ENCODE measurements around the gene ERI3.
A peak's percentile ranks its signal among the peaks of the same experiment; 100 is the strongest.

The ERI3 gene

DNA sequence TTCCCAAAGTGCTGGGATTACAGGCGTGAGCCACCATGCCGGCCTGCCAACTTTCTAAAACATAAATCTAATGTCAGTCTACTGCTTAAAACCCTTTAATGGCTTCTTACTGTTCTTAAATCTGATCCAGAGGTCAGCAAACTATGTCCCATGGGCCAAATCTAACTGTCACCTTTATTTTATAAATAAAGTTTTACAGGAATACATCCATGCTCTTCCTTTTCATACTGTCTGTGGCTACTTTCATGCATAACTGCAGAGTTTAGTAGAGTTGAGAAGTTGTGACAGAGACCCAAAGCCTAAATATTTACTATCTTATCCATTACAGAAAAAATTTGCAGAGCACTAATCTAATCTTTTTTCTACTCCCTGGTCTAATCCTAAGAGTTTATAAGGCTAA, 3.8 kb downstream of the ERI3 start:
- TF ChIP-seq, protein P1, sequence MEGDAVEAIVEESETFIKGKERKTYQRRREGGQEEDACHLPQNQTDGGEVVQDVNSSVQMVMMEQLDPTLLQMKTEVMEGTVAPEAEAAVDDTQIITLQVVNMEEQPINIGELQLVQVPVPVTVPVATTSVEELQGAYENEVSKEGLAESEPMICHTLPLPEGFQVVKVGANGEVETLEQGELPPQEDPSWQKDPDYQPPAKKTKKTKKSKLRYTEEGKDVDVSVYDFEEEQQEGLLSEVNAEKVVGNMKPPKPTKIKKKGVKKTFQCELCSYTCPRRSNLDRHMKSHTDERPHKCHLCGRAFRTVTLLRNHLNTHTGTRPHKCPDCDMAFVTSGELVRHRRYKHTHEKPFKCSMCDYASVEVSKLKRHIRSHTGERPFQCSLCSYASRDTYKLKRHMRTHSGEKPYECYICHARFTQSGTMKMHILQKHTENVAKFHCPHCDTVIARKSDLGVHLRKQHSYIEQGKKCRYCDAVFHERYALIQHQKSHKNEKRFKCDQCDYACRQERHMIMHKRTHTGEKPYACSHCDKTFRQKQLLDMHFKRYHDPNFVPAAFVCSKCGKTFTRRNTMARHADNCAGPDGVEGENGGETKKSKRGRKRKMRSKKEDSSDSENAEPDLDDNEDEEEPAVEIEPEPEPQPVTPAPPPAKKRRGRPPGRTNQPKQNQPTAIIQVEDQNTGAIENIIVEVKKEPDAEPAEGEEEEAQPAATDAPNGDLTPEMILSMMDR (IDR thresholded peaks at IDR 0.05; ENCODE audit: insufficient read depth, low read depth, low read length, missing control alignments), result no peak
- no peak for DNase-seq (ENCODE audit: low read depth)
- H3K4me3 ChIP-seq (ENCODE audit: low read length), result no peak overlapping the region

DNA sequence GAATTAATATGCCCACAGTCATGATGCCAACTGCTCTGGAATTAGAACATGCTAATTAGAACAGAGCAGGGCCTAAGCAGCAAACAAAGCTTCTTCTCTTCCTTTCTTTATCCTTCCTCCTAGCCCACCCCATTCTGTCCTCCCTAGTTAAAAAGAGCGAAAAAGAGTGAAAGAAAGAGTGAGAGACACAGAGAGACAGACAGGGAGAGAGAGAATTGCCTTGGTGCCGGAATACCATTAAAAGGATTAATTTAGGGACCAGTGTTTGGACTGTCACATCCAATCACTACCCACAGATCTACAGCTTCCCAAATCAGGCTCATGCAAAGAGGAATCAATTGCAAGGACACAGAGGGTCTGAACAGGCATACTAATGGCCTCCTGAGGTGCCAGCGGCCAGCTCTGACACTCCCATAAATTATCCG, 7.0 kb downstream of the ERI3 start:
- DNase-seq (ENCODE audit: low read depth), result no peak
- TF ChIP-seq, protein P1 (IDR thresholded peaks at IDR 0.05; ENCODE audit: insufficient read depth, low read depth, low read length, missing control alignments), result no peak
- no peak overlapping the region for H3K4me3 ChIP-seq (ENCODE audit: low read length)

DNA sequence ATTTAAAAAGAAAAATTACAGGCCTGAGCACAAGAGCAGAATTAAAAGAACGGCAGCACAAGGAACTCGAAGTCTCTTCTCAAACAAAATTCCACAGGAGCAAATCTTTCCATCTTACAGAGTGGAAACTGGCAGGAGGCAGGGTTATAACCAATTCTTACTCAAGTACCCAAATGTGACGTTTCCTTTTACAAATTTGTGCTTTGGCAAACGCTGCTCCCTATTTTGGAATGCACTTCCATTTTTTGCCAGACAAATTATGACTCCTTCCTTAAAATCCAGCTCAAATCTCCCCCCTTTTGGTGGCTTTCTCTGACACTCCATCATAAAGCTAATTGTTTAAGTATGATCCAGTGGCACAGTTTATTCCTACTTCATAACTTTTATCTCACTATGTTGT, 7.8 kb downstream of the ERI3 start:
- H3K4me3 ChIP-seq (ENCODE audit: low read length), result no peak overlapping the region
- DNase-seq (ENCODE audit: low read depth), result no peak
- TF ChIP-seq, protein P1 (IDR thresholded peaks at IDR 0.05; ENCODE audit: insufficient read depth, low read depth, low read length, missing control alignments), result no peak

DNA sequence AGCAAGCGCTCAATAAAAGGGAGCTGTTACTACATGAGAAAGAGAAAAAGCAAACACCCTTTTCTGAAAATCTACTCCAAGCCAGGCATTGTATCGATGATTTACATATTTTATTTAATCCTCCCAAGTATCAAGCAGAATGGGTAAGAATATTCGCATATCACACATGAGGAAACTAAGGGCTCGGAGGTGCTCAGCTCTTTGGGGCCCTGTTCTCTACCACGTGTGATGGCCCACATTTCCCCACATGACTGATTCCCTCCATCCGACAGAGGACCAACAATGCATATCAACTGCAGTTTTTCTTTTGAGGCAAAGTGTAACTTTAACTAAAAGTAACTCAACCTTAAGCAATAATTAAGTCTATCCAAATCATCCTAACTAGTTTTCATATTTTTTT, 8.2 kb downstream of the ERI3 start:
- no peak for DNase-seq (ENCODE audit: low read depth)
- TF ChIP-seq, protein P1 (IDR thresholded peaks at IDR 0.05; ENCODE audit: insufficient read depth, low read depth, low read length, missing control alignments), result no peak
- H3K4me3 ChIP-seq (ENCODE audit: low read length), result no peak overlapping the region

DNA sequence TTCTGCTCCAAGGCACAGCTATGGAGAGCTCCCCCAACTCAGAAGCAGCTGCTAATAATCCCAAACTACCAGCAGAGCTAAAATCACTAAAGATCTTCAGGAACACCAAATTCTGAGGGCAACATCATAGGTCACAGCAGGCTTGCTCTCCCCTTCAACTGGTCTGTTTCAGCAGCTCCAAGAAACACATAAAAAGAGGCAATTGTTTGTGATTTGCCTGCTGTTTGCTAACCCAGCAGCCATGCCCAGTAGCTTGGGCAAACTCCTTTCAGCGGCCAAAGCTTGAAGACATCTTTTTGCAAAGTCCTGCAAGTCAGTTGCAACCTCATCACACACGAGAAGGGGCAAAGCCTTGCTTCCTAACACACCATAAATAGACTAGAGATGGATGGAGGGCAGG, 8.9 kb downstream of the ERI3 start:
- no peak overlapping the region for H3K4me3 ChIP-seq (ENCODE audit: low read length)
- no peak for DNase-seq (ENCODE audit: low read depth)
- TF ChIP-seq, protein P1 (IDR thresholded peaks at IDR 0.05; ENCODE audit: insufficient read depth, low read depth, low read length, missing control alignments), result no peak

DNA sequence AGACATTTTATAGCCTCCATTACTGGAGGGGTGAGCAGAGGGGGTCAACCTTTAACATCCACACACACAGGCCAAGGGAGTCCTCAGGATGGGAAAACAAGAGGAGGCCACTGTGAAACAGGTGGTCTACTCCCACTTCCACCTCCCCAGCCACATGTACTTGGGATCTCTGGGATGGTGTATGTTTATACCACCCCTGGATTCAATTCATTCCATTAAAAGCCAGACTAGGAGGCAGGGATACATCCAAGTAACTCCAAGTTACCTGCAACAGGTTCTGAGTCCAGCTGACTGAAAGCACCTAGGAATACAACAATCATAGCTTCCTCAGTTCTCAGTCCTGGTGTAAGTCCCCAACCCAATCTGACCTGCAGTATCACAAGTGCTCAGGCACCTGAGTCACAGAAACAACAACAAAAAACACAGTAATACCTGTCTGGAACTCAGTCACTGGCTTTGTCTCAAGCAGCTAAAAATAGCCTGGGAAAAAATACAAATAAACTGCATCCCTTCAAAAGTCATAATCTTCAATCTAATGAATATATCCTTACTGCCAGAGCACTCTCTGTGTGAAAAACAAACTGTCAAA, 9.8 kb downstream of the ERI3 start:
- peak; percentile 57 for DNase-seq (ENCODE audit: low read depth)
- no peak overlapping the region for H3K4me3 ChIP-seq (ENCODE audit: low read length)
- TF ChIP-seq, protein P1 (IDR thresholded peaks at IDR 0.05; ENCODE audit: insufficient read depth, low read depth, low read length, missing control alignments), result no peak

DNA sequence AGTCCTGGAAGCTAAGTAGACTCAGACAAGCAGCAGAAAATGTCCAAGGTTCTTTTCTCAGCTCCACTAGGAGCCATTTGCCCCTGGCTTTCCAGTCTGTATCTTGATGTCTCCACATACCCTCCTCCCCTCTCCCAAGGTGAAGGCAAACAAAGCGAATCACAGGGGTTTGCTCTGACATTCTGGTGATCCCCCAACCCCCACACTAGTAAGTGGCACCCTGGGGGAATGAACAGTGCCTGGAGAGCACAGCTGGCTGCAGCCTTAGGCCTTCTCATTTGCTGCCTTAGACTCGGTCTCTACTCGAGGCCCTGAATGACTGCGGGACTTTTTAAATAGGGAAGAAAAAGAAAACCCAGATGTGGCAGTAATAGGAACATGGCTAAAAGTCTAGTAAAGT, 15.3 kb downstream of the ERI3 start:
- TF ChIP-seq, protein P1 (IDR thresholded peaks at IDR 0.05; ENCODE audit: insufficient read depth, low read depth, low read length, missing control alignments), result no peak
- H3K4me3 ChIP-seq (ENCODE audit: low read length), result no peak overlapping the region
- no peak for DNase-seq (ENCODE audit: low read depth)
